Measurements from ENCODE around the gene CNPY1. TPM values are rescaled to one million over a fixed set of nuclear protein-coding genes. Genes with fewer than 3 reads are reported as not detected.
"Not testable (repeated sequence)": the region's sequence is repeated elsewhere in the genome, so short reads cannot be mapped to it uniquely, and the experiment has no call there.

The CNPY1 gene
- total RNA-seq, 2 experiments from 2014 or later = not detected

DNA sequence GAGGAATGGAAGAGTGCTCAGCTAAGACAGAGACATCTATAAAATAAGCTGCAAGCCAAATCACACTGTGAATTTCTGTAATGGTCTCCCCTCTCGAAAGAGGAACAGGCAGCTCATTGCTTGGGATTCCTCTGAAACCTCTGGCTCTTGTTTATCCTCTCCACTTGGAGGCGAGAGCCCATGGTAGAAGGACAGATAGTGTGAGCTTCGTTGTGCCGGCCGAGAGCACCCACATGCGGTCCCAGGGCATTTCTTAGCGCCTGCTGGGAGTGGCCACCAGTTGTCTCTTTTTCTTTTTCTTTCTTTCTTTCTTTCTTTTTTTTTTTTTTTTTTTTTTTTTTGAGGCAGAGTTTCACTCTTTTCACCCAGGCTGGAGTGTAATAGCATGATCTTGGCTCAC, 26.2 kb downstream of the CNPY1 start:
- no peak for DNase-seq
- Mint-ChIP-seq H3K9me3 (no peaks in the 10 kb centered on the region), H3K36me3 (no peaks in the 10 kb centered on the region), H3K27me3 (peaks cover 26% of the 10 kb centered on the region), H3K27ac (no peak overlapping the region), H3K4me3 (no peak overlapping the region), H3K4me1 (no peaks in the 10 kb centered on the region)

DNA sequence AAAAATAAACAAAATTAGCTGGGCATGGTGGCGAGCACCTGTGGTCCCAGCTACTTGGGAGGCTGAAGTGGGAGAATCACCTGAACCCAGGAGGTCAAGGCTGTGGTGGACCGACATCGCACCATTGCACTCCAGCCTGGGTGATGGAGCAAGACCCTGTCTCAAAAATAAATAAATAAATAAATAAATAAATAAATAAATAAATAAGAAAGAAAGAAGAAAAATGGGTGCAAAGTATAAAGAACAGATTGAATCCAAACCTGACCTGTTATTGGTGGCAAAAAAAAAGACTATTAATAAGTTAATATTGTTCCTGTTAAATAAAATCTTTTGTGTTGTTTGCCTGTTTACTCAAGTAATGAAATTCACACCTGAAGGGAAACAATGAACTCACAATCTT, 27.0 kb downstream of the CNPY1 start:
- not testable (repeated sequence) for DNase-seq, H3K27ac Mint-ChIP-seq, H3K36me3 Mint-ChIP-seq, H3K9me3 Mint-ChIP-seq, H3K4me3 Mint-ChIP-seq, H3K4me1 Mint-ChIP-seq
- peaks cover 33% of the 10 kb centered on the region for H3K27me3 Mint-ChIP-seq

DNA sequence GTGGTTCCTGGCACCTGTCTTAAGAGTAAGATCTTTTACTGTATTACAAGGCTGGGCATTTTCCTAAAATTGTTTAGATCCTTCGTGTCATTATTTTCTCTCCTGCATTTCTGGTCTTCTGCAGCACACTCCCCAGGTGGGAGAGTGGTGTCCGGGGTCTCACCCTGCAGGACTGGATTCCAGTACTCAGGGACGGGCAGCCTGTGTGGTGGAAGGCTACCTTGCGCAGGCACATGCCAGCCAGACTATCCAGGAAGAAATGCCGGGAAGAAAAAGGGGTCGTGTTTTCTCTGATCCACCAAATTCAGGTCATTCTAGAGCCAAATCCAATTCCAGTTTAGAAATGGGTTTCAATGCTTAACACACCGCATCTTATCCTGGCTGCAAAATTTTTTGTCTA, 27.7 kb downstream of the CNPY1 start:
- Mint-ChIP-seq H3K4me3 (no peak overlapping the region), H3K36me3 (no peaks in the 10 kb centered on the region), H3K27ac (no peak overlapping the region), H3K4me1 (no peaks in the 10 kb centered on the region), H3K9me3 (no peaks in the 10 kb centered on the region), H3K27me3 (peaks cover 40% of the 10 kb centered on the region)
- no peak for DNase-seq

DNA sequence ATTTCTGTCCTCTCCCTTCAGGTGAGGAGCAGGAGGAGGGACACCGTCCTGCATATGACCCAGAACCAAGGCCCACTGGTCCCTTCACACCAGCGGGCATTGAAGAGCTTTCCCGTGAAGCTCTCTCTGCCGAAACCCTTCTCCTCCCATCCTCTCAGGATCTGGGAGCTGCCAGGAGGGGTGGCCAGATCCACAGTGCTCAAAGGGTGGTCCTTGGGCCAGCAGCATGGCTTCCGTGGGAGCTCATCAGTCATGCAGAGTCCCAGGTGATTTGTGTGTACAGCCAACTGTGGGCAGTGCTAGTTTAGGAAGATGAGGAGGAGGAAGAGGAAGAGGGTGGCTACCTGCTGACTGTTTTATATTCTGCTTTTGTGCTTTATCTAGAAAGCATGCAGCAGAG, 28.4 kb downstream of the CNPY1 start:
- no peaks in the 10 kb centered on the region for H3K4me1 Mint-ChIP-seq
- DNase-seq = no peak
- H3K9me3 Mint-ChIP-seq = no peaks in the 10 kb centered on the region
- H3K4me3 Mint-ChIP-seq = no peak overlapping the region
- H3K36me3 Mint-ChIP-seq = no peaks in the 10 kb centered on the region
- H3K27ac Mint-ChIP-seq = no peak overlapping the region
- peaks cover 43% of the 10 kb centered on the region for H3K27me3 Mint-ChIP-seq

DNA sequence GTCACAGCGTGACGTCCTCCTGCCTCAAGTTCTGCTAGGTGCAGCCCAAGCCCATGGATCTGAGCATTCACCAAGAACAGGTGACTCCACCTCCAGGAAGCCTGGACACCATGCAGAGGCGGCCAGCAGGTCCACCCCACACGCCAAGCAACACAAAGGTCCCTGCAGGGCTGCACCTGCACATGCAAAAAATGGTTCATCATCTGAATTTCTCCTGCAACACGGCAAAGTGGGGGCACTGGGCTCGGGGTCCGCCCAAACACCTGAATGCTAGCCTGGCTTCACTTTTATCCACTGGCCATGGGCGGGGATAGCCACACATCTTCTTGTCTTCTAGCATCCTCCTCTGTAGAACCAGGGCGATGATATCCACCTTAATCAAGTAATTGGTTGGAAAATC, 28.9 kb downstream of the CNPY1 start:
- Mint-ChIP-seq H3K4me1 (no peaks in the 10 kb centered on the region), H3K27me3 (peaks cover 44% of the 10 kb centered on the region), H3K27ac (no peak overlapping the region), H3K4me3 (no peak overlapping the region), H3K36me3 (no peaks in the 10 kb centered on the region), H3K9me3 (no peaks in the 10 kb centered on the region)
- DNase-seq = no peak

DNA sequence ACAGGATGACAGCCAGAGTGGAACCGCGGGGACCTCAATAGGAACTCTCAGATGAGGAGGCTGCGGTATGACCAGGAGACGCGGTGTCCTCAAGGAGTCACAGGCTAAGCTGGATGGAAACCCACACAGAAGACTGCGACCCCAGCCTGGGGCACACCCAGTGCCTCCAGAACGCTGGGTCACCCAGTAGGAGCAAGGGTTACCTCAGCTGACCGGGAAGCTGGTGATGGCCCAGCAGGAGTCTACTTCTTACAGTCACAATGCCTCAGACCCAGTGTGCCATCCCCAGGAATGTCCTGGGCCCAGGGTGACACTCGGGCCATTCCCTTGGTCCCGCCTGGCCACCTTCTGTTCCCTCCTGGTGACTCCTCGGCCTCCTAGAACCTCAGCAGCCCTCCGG, 29.9 kb downstream of the CNPY1 start:
- no peak overlapping the region for H3K4me3 Mint-ChIP-seq
- H3K36me3 Mint-ChIP-seq = no peaks in the 10 kb centered on the region
- H3K4me1 Mint-ChIP-seq = no peaks in the 10 kb centered on the region
- no peak for DNase-seq
- H3K9me3 Mint-ChIP-seq = no peaks in the 10 kb centered on the region
- no peak overlapping the region for H3K27ac Mint-ChIP-seq
- H3K27me3 Mint-ChIP-seq = peaks cover 54% of the 10 kb centered on the region

DNA sequence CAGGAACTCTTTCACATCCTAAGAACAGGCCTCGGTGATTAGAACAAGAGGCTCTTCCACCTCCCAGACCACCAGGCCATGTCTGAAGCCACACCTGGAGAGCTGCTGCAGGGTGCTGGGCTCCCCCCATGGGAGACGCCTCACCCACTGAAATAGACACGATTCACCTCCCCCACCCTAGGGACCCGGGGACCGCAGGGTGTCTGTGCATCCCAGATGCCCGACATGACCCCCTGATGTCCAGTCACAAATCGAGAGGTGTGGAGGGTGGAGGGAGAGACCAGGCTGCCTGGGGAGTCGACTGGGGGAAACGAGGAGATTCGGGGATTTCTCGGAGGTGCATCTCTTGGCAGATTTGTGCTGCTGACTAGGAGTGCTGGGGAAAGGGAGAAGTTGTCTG, 31.0 kb downstream of the CNPY1 start:
- no peak for DNase-seq
- Mint-ChIP-seq H3K9me3 (peaks cover 2% of the 10 kb centered on the region), H3K4me1 (peaks cover under 1% of the 10 kb centered on the region), H3K36me3 (peaks cover under 1% of the 10 kb centered on the region), H3K27me3 (peaks cover 66% of the 10 kb centered on the region), H3K27ac (no peak overlapping the region), H3K4me3 (no peak overlapping the region)

DNA sequence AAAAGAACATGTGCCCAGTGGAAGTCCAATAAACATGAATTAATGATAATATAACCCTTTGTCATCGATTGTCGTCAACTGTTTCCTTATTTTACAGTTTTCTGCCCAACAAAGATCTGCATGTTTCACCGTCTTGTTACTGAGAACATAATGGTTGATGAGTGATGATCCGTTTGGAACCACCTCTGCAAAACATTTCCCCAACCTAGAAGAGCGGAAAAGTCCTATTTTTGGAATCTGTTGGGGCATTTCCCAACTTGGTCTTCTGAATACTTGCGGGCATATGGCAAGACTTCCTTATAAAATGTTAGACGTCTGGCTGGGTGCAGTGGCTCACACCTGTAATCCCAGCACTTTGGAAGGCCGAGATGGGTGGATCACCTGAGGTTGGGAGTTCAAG, 32.1 kb downstream of the CNPY1 start:
- H3K4me1 Mint-ChIP-seq = peaks cover 7% of the 10 kb centered on the region
- H3K27ac Mint-ChIP-seq = no peak overlapping the region
- H3K36me3 Mint-ChIP-seq = peaks cover 5% of the 10 kb centered on the region
- peaks cover 76% of the 10 kb centered on the region for H3K27me3 Mint-ChIP-seq
- no peak overlapping the region for H3K4me3 Mint-ChIP-seq
- DNase-seq = no peak
- H3K9me3 Mint-ChIP-seq = peaks cover 3% of the 10 kb centered on the region

DNA sequence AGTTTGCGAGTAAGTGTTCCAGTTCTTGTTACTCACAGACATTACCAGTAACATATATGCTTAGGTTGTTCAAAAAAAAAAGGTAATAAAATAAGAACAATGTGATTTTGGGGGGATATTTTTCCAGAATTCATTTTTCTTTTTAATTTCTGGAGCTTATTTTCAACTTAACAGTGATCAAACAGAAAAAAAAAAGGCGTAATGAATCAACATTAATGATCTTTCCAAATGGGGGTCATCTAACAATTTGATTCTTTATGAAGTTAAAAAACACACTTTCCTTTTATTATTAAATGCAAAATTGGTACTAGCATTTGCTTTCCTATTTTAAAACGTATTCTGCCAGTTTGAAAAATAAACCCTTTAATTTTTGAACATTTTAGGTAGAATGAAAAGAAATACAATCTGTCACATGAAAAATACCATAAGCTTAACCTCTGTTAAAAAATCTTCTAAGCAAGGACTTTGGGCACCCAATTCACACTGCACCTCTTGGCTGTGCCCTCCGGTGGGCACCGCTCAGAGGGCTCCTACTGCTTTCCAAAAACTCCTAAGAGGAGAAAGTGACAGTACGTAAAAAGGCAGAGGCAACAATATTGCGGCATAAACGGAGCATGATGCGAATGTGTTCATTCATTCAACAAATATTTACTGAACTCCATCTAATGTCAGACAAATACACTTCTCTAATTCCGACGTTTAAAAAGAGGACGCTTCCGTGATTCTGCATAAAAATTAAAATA, 32.6 kb downstream of the CNPY1 start:
- Mint-ChIP-seq H3K36me3 (peaks cover 9% of the 10 kb centered on the region), H3K4me1 (peaks cover 11% of the 10 kb centered on the region), H3K9me3 (peaks cover 3% of the 10 kb centered on the region), H3K27ac (no peak overlapping the region), H3K27me3 (peaks cover 82% of the 10 kb centered on the region), H3K4me3 (no peak overlapping the region)
- DNase-seq = no peak

DNA sequence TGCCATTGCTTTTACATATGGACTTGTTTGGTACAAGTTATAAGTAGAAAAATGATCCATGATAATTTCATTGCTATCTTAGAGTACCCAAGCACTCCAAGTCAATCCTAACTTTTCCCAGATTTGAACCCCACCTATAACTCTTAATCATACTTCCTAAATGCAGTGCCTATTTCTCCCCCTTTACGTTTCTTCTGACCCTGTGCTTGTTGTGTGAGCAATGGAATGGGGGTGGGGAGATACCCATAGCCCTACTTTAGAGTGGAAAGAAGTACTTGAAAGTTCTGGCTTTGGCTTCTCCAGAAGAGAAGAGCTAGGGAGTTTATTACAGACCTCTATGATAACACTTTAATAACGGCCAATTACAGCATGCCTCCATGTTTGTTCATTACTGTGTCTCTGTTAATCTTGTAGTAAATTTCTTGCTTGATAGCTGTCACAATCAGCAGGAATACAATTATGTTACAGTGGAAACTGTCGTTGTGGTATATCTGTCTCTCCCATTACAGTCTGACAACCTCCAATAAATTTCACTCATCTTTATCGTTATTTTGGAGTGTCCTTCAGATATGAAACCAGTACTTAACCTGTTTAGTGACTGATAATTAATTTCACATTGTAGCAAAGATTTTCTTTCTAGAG, 34.0 kb downstream of the CNPY1 start:
- Mint-ChIP-seq H3K27ac (no peak overlapping the region), H3K36me3 (peaks cover 9% of the 10 kb centered on the region)

DNA sequence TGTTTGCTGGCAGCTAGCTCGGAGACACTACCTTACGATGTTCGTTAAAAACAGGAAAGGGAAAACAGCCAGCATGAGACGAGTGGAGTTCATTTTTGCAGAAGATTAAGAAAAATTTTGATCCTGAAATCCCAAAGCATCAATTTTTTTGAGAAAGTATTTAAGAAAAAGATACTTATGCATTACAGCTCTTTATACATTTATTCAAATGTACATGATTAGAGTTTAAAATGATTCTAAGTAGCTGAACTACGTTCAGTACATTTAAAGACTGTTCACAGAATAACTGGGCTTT, 34.7 kb downstream of the CNPY1 start:
- Mint-ChIP-seq H3K4me1 (peaks cover 19% of the 10 kb centered on the region), H3K27me3 (peaks cover 95% of the 10 kb centered on the region), H3K4me3 (no peak overlapping the region), H3K9me3 (peaks cover 3% of the 10 kb centered on the region), H3K27ac (no peak overlapping the region), H3K36me3 (peaks cover 9% of the 10 kb centered on the region)
- no peak for DNase-seq

More for the DNA sequence above, 34.0 kb downstream of the CNPY1 start:
- no peak for DNase-seq
- Mint-ChIP-seq H3K9me3 (peaks cover 3% of the 10 kb centered on the region), H3K4me1 (peaks cover 15% of the 10 kb centered on the region), H3K27me3 (peaks cover 88% of the 10 kb centered on the region), H3K4me3 (no peak overlapping the region)

DNA sequence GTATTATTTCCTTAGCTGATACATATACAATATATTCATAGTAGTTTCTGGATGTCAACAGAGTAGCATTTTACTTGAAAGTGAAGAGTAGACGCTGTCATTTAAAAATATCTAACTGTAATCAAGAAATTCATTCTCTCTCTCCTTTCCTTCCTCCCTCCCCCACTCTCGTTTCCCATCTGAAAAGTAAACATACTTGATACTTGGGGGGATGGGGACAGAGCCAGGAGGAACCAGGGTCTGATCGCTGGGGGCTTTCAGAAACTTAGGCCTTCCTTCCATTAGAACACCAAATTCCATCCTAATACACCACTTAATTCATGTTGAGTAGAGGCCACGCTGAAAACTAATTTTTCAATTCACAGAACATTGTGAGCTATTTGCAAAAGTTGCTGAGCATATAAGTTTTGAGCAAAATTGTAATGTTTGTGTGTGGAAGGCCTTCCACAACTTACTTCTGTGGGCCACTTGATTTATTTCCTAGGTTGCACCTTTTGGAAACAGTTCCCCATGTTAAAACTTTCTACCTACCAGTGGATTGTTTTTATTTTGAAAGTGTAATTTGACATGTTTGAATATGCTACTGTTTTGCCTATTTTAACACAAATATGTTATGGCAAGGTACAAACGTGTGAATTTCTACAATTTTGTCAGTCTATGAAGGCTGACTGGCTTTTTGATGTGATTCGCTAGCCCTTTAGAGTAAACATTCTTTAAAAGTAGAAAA, 35.2 kb downstream of the CNPY1 start:
- H3K4me3 Mint-ChIP-seq = no peak overlapping the region

DNA sequence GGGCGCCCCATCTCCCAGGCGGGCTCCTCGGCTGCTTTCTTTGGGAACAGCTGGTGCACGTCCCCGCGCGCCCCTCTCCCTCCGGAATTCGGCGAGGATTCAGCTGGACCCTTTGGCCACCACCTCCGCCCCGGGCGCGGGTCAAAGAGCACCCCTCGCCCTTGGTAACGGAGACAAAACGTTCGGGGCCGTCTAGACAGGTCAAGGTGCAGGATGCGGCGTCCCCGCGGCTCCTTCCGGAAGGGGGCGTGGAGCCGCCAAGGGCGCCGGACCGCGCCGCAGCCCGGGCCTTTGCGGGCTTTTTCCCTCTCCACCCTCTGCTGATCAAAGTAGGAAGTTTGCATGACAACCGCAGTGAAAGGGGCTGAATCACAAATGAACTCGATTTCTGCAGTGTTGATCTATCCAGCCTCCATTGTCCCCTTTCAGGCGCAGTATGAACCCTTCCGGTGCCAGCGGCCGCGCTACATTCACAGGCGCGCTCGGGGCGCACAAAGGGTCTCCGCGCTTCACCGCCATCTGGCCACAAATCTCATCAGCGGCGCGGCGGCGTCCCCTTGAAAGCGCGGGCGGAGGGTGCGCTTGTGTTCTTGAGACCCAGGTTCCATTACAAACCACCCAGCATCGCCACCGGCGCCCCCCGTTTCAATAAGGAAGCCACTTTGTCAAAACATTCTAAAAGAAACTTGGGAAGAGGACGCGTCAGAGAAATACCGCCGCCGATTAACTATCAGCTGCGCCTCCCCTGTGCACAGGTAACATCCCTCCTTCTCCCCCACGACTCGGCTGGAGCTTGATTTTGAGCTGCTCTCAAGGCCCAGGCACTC, 36.4 kb downstream of the CNPY1 start:
- peak overlapping the region; percentile 25 for H3K27ac Mint-ChIP-seq
- H3K27me3 Mint-ChIP-seq = peaks cover 100% of the 10 kb centered on the region
- H3K9me3 Mint-ChIP-seq = peaks cover 3% of the 10 kb centered on the region
- peaks cover 9% of the 10 kb centered on the region for H3K36me3 Mint-ChIP-seq
- peaks cover 22% of the 10 kb centered on the region for H3K4me1 Mint-ChIP-seq
- no peak for DNase-seq
- peak overlapping the region; percentile 69 for H3K4me3 Mint-ChIP-seq

More for the DNA sequence above, 35.2 kb downstream of the CNPY1 start:
- H3K36me3 Mint-ChIP-seq = peaks cover 9% of the 10 kb centered on the region
- DNase-seq = no peak
- H3K9me3 Mint-ChIP-seq = peaks cover 3% of the 10 kb centered on the region
- H3K4me1 Mint-ChIP-seq = peaks cover 19% of the 10 kb centered on the region
- H3K27ac Mint-ChIP-seq = no peak overlapping the region
- H3K27me3 Mint-ChIP-seq = peaks cover 100% of the 10 kb centered on the region

DNA sequence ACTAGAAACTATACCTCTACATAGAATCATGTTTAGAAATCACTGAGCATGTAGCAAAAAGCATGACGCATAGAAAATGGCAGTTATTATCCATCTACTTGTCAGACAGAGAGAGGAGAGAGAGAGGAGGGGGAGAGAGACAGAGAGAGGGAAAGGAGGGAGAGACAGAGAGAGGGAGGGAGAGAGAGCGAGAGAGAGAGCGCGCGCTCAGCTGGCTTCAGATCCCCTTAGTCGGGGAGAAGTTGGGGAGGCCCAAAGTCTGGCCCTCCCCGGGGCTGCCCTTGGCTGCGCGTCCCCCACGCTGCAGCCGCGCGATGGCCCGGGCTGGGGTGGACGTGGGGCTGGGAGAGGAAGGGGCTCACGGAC, 37.0 kb downstream of the CNPY1 start:
- no peak for DNase-seq
- Mint-ChIP-seq H3K9me3 (peaks cover 3% of the 10 kb centered on the region), H3K4me3 (peak overlapping the region; percentile 58), H3K4me1 (peaks cover 22% of the 10 kb centered on the region), H3K27ac (no peak overlapping the region), H3K27me3 (peaks cover 100% of the 10 kb centered on the region), H3K36me3 (peaks cover 9% of the 10 kb centered on the region)

Measured in activated naive CD8-positive, alpha-beta T cell treated with anti-CD3 and anti-CD28 coated beads for 36 hours (primary cell).